GM12873 (cell line): ENCODE measurements around the gene FHL3.

Source experiments
- TF ChIP-seq, protein P1 (sequence below): IDR thresholded peaks from 2 replicates; pipeline ENCODE4 v1.5.1; 2012; ENCODE audit warnings: low read depth, mild to moderate bottlenecking, moderate library complexity, low read length, control low read depth; ENCODE audit not compliant: insufficient read depth; ENCODE audit errors: missing control alignments

FHL3 gene

GRCh38 chr1:38041936-38042834, 36.9 kb upstream of the FHL3 start:
- TF ChIP-seq, protein P1, sequence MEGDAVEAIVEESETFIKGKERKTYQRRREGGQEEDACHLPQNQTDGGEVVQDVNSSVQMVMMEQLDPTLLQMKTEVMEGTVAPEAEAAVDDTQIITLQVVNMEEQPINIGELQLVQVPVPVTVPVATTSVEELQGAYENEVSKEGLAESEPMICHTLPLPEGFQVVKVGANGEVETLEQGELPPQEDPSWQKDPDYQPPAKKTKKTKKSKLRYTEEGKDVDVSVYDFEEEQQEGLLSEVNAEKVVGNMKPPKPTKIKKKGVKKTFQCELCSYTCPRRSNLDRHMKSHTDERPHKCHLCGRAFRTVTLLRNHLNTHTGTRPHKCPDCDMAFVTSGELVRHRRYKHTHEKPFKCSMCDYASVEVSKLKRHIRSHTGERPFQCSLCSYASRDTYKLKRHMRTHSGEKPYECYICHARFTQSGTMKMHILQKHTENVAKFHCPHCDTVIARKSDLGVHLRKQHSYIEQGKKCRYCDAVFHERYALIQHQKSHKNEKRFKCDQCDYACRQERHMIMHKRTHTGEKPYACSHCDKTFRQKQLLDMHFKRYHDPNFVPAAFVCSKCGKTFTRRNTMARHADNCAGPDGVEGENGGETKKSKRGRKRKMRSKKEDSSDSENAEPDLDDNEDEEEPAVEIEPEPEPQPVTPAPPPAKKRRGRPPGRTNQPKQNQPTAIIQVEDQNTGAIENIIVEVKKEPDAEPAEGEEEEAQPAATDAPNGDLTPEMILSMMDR, result no peak

GRCh38 chr1:38039331-38040088, 34.2 kb upstream of the FHL3 start:
- TF ChIP-seq, protein P1, result no peak

DNA sequence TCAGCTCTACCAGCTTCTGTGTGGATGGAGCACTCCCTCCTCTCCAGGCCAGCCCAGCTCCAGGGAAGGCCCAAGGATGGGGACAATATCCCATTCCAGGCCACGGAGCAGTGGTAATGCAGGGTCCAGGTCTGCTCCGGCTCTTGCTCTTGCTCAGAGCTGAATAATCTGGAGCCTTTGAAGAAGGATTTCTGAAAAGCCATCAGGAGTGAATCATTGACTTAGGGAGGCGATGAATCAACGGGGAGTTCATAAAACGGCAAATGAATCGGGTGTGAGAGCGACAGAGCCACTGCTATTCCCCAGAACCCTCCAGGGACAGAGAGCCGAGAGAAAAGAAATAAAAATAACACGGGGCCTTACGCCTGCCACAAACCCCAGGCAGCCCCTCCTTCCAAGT, 33.5 kb upstream of the FHL3 start:
- TF ChIP-seq, protein P1, result no peak

DNA sequence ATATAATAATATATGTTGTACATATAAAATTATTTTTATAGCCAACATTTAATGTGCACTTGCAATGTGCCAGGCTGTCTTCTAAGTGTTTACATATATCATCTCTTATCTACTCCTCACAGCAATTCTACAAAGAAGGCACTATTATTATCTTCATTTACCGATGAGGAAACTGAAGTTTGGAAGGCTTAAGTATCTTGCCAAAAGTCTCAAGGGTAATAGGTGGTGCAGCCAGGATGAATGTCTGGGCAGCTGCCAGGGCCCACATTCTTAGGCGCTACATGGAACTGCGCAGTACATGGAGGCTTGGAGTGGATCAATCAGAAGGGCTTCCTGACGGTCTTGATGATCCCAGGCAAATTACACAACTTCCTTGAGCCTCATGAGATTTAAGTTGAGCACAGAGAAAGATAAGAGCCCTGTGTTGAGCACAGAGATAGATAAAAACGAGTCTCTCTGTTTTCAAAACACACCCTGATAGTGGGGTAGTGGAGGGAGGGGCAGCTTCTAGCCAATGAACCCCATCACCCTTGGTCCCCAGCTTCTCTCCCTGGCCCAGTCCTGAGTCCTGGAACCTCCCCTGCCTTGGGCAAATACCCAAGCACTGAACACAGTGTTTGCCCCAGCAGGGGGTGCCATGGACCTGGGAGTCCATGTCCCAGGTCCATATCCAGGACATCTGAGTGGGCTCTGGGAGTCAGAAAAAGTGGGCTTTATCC, 32.1 kb upstream of the FHL3 start:
- TF ChIP-seq, protein P1, result peak; percentile 44

GRCh38 chr1:38034871-38035270, 29.6 kb upstream of the FHL3 start:
- TF ChIP-seq, protein P1, result no peak

DNA sequence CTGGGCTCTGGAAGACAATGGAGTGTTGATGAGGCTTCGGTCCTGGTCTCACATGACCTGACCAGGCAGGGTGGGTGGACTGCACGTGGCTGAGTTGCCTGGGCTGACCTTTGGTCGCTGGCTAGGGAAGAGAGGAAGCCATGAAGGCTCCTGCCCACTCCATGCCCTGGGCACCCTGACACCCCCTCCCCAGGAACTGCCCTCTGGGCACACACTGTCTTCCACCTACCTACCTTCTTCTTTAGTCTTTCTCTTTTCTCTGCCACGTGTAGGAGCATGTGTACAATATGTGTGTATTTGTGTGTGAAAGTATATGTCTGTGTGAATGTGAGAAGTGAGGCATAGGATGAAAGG, 26.2 kb upstream of the FHL3 start:
- TF ChIP-seq, protein P1, result no peak
